ENCODE data around the gene AKR1C4. TPM values are rescaled to one million over a fixed set of nuclear protein-coding genes. Genes with fewer than 3 reads are reported as not detected.
"Not testable (repeated sequence)": the region's sequence is repeated elsewhere in the genome, so short reads cannot be mapped to it uniquely, and the experiment has no call there.

AKR1C4 gene
- total RNA-seq, 1 donor from 2014 or later, result not detected

- Histone ChIP-seq H3K4me1 (peaks cover 11% of the 10 kb centered on the region), H3K36me3 (no peaks in the 10 kb centered on the region), H3K79me2 (ENCODE audit: low read depth) (no peaks in the 10 kb centered on the region), H3K9me3 (ENCODE audit: low read depth) (no peaks in the 10 kb centered on the region), H3K4me3 (no peak overlapping the region), H2AFZ (replicated peaks) (no peak overlapping the region), H4K20me1 (ENCODE audit: low read depth) (no peaks in the 10 kb centered on the region), H3K4me2 (no peak overlapping the region), H3K9ac (no peak overlapping the region), H3F3A (ENCODE audit: low read depth) (no peaks in the 10 kb centered on the region), H3K27me3 (no peaks in the 10 kb centered on the region), H3K27ac (no peak overlapping the region)
- H3K4me3 Mint-ChIP-seq, result no peak overlapping the region
- peaks cover 4% of the 10 kb centered on the region for H3K27me3 Mint-ChIP-seq (ENCODE audit: insufficient read depth, low read depth)
- peaks cover 6% of the 10 kb centered on the region for H3K9me3 Mint-ChIP-seq
- no peak for TF ChIP-seq EZH2phosphoT487 (IDR thresholded peaks at IDR 0.05)
- TF ChIP-seq EZH2 (IDR thresholded peaks at IDR 0.05), result no peak
- no peak for TF ChIP-seq CTCF (IDR thresholded peaks at IDR 0.05)
- H3K27ac Mint-ChIP-seq, result no peak overlapping the region
- DNase-seq (ENCODE audit: low spot score), result no peak
- peaks cover 14% of the 10 kb centered on the region for H3K4me1 Mint-ChIP-seq
- H3K36me3 Mint-ChIP-seq, result no peaks in the 10 kb centered on the region
Measured at GRCh38 chr10:5254488-5254887, 57.9 kb downstream of the AKR1C4 start.

GRCh38 chr10:5257768-5258167 is 61.1 kb downstream of the AKR1C4 start:
- not testable (repeated sequence) for DNase-seq (ENCODE audit: low spot score); H3K27ac ChIP-seq; H3F3A ChIP-seq (ENCODE audit: low read depth); H3K36me3 ChIP-seq; H3K79me2 ChIP-seq (ENCODE audit: low read depth); H4K20me1 ChIP-seq (ENCODE audit: low read depth); H3K27ac Mint-ChIP-seq; H3K9ac ChIP-seq; H3K4me1 Mint-ChIP-seq; H3K4me3 ChIP-seq; H3K4me2 ChIP-seq; H3K4me3 Mint-ChIP-seq; H3K9me3 ChIP-seq (ENCODE audit: low read depth); H3K36me3 Mint-ChIP-seq; H3K27me3 ChIP-seq; H3K27me3 Mint-ChIP-seq (ENCODE audit: insufficient read depth, low read depth); H2AFZ ChIP-seq (replicated peaks)
- H3K4me1 ChIP-seq, result peaks cover 12% of the 10 kb centered on the region
- peaks cover 13% of the 10 kb centered on the region for H3K9me3 Mint-ChIP-seq

GRCh38 chr10:5259132-5259951 is 62.7 kb downstream of the AKR1C4 start:
- Histone ChIP-seq H3K9ac (no peak overlapping the region), H3K4me1 (peaks cover 12% of the 10 kb centered on the region), H3K27me3 (no peaks in the 10 kb centered on the region), H3K9me3 (ENCODE audit: low read depth) (no peaks in the 10 kb centered on the region), H3K36me3 (no peaks in the 10 kb centered on the region), H3K4me3 (no peak overlapping the region), H3K4me2 (no peak overlapping the region), H3F3A (ENCODE audit: low read depth) (no peaks in the 10 kb centered on the region), H2AFZ (replicated peaks) (no peak overlapping the region), H3K79me2 (ENCODE audit: low read depth) (no peaks in the 10 kb centered on the region), H4K20me1 (ENCODE audit: low read depth) (no peaks in the 10 kb centered on the region), H3K27ac (no peak overlapping the region)
- DNase-seq (ENCODE audit: low spot score), result no peak
- Mint-ChIP-seq H3K4me3 (no peak overlapping the region), H3K27ac (no peak overlapping the region), H3K4me1 (peaks cover 9% of the 10 kb centered on the region), H3K36me3 (no peaks in the 10 kb centered on the region), H3K9me3 (peaks cover 18% of the 10 kb centered on the region), H3K27me3 (ENCODE audit: insufficient read depth, low read depth) (peaks cover 2% of the 10 kb centered on the region)
- TF ChIP-seq CTCF (IDR thresholded peaks at IDR 0.05) (no peak), EZH2phosphoT487 (IDR thresholded peaks at IDR 0.05) (no peak)

- H3K9me3 ChIP-seq (ENCODE audit: low read depth), result peaks cover 4% of the 10 kb centered on the region
- H3K4me2 ChIP-seq, result no peak overlapping the region
- no peaks in the 10 kb centered on the region for H4K20me1 ChIP-seq (ENCODE audit: low read depth)
- H3K27ac ChIP-seq, result no peak overlapping the region
- H2AFZ ChIP-seq (replicated peaks), result no peak overlapping the region
- no peaks in the 10 kb centered on the region for H3K36me3 ChIP-seq
- no peak for TF ChIP-seq EZH2 (IDR thresholded peaks at IDR 0.05)
- no peak for TF ChIP-seq CTCF (IDR thresholded peaks at IDR 0.05)
- no peak for TF ChIP-seq EZH2phosphoT487 (IDR thresholded peaks at IDR 0.05)
- no peaks in the 10 kb centered on the region for H3K79me2 ChIP-seq (ENCODE audit: low read depth)
- Mint-ChIP-seq H3K4me3 (no peak overlapping the region), H3K9me3 (peaks cover 21% of the 10 kb centered on the region), H3K36me3 (no peaks in the 10 kb centered on the region), H3K4me1 (peaks cover 9% of the 10 kb centered on the region), H3K27ac (no peak overlapping the region), H3K27me3 (ENCODE audit: insufficient read depth, low read depth) (no peaks in the 10 kb centered on the region)
- DNase-seq (ENCODE audit: low spot score), result no peak
- H3K4me3 ChIP-seq, result no peak overlapping the region
- no peaks in the 10 kb centered on the region for H3K27me3 ChIP-seq
- H3K4me1 ChIP-seq, result peaks cover 12% of the 10 kb centered on the region
- H3K9ac ChIP-seq, result no peak overlapping the region
- no peaks in the 10 kb centered on the region for H3F3A ChIP-seq (ENCODE audit: low read depth)
Measured at GRCh38 chr10:5259952-5260578, 63.4 kb downstream of the AKR1C4 start.
